Fibroblast of villous mesenchyme (primary cell): Measurements from ENCODE around the gene PLPPR5. TPM values are rescaled to one million over a fixed set of nuclear protein-coding genes. Genes with fewer than 3 reads are reported as not detected.
"Not testable (repeated sequence)": the region's sequence is repeated elsewhere in the genome, so short reads cannot be mapped to it uniquely, and the experiment has no call there.

Experiments
- DNase-seq: peaks from one replicate; pipeline ENCODE4 v3.0.0-alpha.2; 2010; ENCODE audit warnings: low read depth
- H3K4me3 ChIP-seq: 2 replicates; pipeline ENCODE4 v1.5.1; 2011; ENCODE audit warnings: low read depth, mild to moderate bottlenecking, low read length
- CTCF ChIP-seq: IDR thresholded peaks from 2 replicates; pipeline ENCODE4 v1.5.1; 2012; ENCODE audit warnings: low read depth, mild to moderate bottlenecking, low read length; ENCODE audit not compliant: insufficient read depth
- total RNA-seq: library from RNA; depleted of rRNA; stranded (reverse); fragments of >200 nt; gene quantifications from 2 replicates; pipeline ENCODE4 v1.2.3, GENCODE V29; 2012

The PLPPR5 gene
- total RNA-seq, result not detected in 2 replicates

GRCh38 chr1:99004861-99005442 is at the start of gene PLPPR5:
TSS of gene PLPPR5 (minus strand) at chr1:99004861. CDS start at chr1:99004671, 190 bp downstream.
- peak within 1 kb of the TSS; percentile 33 for H3K4me3 ChIP-seq
- no peak for TF ChIP-seq CTCF
- DNase-seq, result no peak

GRCh38 chr1:99051611-99052283 is 47.1 kb upstream of the PLPPR5 start:
- TF ChIP-seq CTCF, result no peak
- no peak for DNase-seq
- no peak overlapping the region for H3K4me3 ChIP-seq

GRCh38 chr1:99049745-99050144 is 45.1 kb upstream of the PLPPR5 start:
- no peak for DNase-seq
- no peak overlapping the region for H3K4me3 ChIP-seq
- TF ChIP-seq CTCF, result no peak

- not testable (repeated sequence) for H3K4me3 ChIP-seq, DNase-seq
These were observed 32.1 kb upstream of the PLPPR5 start for GRCh38 chr1:99036746-99037145.

GRCh38 chr1:99018313-99018712 is 13.7 kb upstream of the PLPPR5 start:
- H3K4me3 ChIP-seq, result no peak overlapping the region
- DNase-seq, result no peak
- TF ChIP-seq CTCF, result no peak

- no peak for TF ChIP-seq CTCF
- no peak for DNase-seq
- H3K4me3 ChIP-seq, result no peak overlapping the region
These were observed 13.0 kb upstream of the PLPPR5 start for GRCh38 chr1:99017655-99018054.

- H3K4me3 ChIP-seq, result no peak overlapping the region
- DNase-seq, result no peak
- TF ChIP-seq CTCF, result no peak
These were observed 6.0 kb upstream of the PLPPR5 start for GRCh38 chr1:99010679-99011078.
